Left renal cortex interstitium (tissue), 4 donors: ENCODE data around the gene LIN28B. TPM values are rescaled to one million over a fixed set of nuclear protein-coding genes. Genes with fewer than 3 reads are reported as not detected.
"Not testable (repeated sequence)": the region's sequence is repeated elsewhere in the genome, so short reads cannot be mapped to it uniquely, and the experiment has no call there.

Experiments used
- DNase-seq, 4 donors: peaks; one replicate each; pipeline ENCODE4 v3.0.0-alpha.2; 2013; ENCODE audit warnings: low read depth in 4 of 4, low spot score in 2 of 4, missing footprints in 1 of 4
- polyA plus RNA-seq, 4 donors: library from polyadenylated mRNA; unstranded; fragments of 120-200 nt; gene quantifications; one replicate each; pipeline ENCODE4 v1.2.1, GENCODE V29; 2013; ENCODE audit not compliant: insufficient read length in 4 of 4

LIN28B gene
- under 1 TPM; 0.06 to 0.38 (median 0.14) TPM for polyA plus RNA-seq

- DNase-seq = no peak
Observed at GRCh38 chr6:104956731-104957294, at the start of gene LIN28B. LIN28B (plus strand) TSS chr6:104957107; CDS start chr6:104957251, 144 bp downstream.

- no peak for DNase-seq
Observed at GRCh38 chr6:104908031-104908887, 48.6 kb upstream of the LIN28B start.

GRCh38 chr6:104908888-104909525 lies 47.9 kb upstream of the LIN28B start:
- no peak for DNase-seq

GRCh38 chr6:104921896-104922295 lies 35.0 kb upstream of the LIN28B start:
- no peak for DNase-seq

GRCh38 chr6:104928141-104928540 lies 28.8 kb upstream of the LIN28B start:
- DNase-seq = no peak

- DNase-seq = no peak
Observed at GRCh38 chr6:104929353-104929752, 27.6 kb upstream of the LIN28B start.

GRCh38 chr6:104930939-104931338 lies 26.0 kb upstream of the LIN28B start:
- DNase-seq = no peak

- no peak for DNase-seq
Observed at GRCh38 chr6:104936766-104937535, 20.0 kb upstream of the LIN28B start.

- no peak for DNase-seq
Observed at GRCh38 chr6:104940238-104940892, 16.5 kb upstream of the LIN28B start.

GRCh38 chr6:104940893-104941728 lies 15.8 kb upstream of the LIN28B start:
- DNase-seq = no peak

- DNase-seq = no peak
Observed at GRCh38 chr6:104941729-104942091, 15.2 kb upstream of the LIN28B start.

- no peak for DNase-seq
Observed at GRCh38 chr6:104943781-104944180, 13.1 kb upstream of the LIN28B start.

- no peak for DNase-seq
Observed at GRCh38 chr6:104949206-104949605, 7.7 kb upstream of the LIN28B start.

- DNase-seq = no peak
Observed at GRCh38 chr6:104951677-104952076, 5.2 kb upstream of the LIN28B start.

GRCh38 chr6:104952911-104953399 lies 4.0 kb upstream of the LIN28B start:
- no peak for DNase-seq

- not testable (repeated sequence) for DNase-seq
Observed at GRCh38 chr6:104953400-104954189, 3.3 kb upstream of the LIN28B start.

GRCh38 chr6:104954190-104954797 lies 2.6 kb upstream of the LIN28B start:
- DNase-seq = no peak

- DNase-seq = no peak
Observed at GRCh38 chr6:104955491-104955890, 1.4 kb upstream of the LIN28B start.
